Natural killer cell (primary cell): ENCODE results near the gene LAMC1. TPM values are rescaled to one million over a fixed set of nuclear protein-coding genes. Genes with fewer than 3 reads are reported as not detected.

ENCODE experiments used
- ATAC-seq, 3 donors: fragments of 150-1000 bp in 2 of 3; fragments of 200-7000 bp in 1 of 3; cut with Tn5 transposase; 1 replicate in 1 of 3; 2 replicates in 2 of 3; pipeline ENCODE4 v1.10.0; 2021; ENCODE audit warnings: mild to moderate bottlenecking in 2 of 3, moderate library complexity in 2 of 3
- DNase-seq, 2 donors: peaks; one replicate each; pipeline versions ENCODE4 v3.0.0 to v3.0.0-alpha.2; 2013 to 2021; ENCODE audit warnings: mixed read lengths in 1 of 2
- H3K27ac ChIP-seq: one replicate; pipeline ENCODE4 v1.5.1; 2013; ENCODE audit warnings: mild to moderate bottlenecking, low read length
- H3K27me3 ChIP-seq: one replicate; pipeline ENCODE4 v1.6.1; 2013; ENCODE audit warnings: low read length; ENCODE audit not compliant: control insufficient read depth, insufficient read depth
- H3K36me3 ChIP-seq: one replicate; pipeline ENCODE4 v1.6.1; 2013; ENCODE audit warnings: low read length; ENCODE audit not compliant: control insufficient read depth, insufficient read depth
- H3K4me1 ChIP-seq: one replicate; pipeline ENCODE4 v1.6.1; 2013; ENCODE audit warnings: low read length; ENCODE audit not compliant: control insufficient read depth, insufficient read depth
- H3K4me3 ChIP-seq: one replicate; pipeline ENCODE4 v1.5.1; 2013; ENCODE audit warnings: low read length
- H3K9me3 ChIP-seq: one replicate; pipeline ENCODE4 v1.6.1; 2013; ENCODE audit warnings: low read length; ENCODE audit not compliant: control insufficient read depth, insufficient read depth
- H3K27ac Mint-ChIP-seq, 2 donors: one replicate each; pipeline ENCODE4 v1.8.0; 2022; ENCODE audit warnings: mild to moderate bottlenecking in 2 of 2, mixed read lengths in 2 of 2, moderate library complexity in 1 of 2
- H3K27me3 Mint-ChIP-seq, 2 donors: one replicate each; pipeline ENCODE4 v1.8.0; 2022; ENCODE audit warnings: low read depth in 2 of 2, mixed read lengths in 2 of 2
- H3K36me3 Mint-ChIP-seq: one replicate; pipeline ENCODE4 v1.8.0; 2022; ENCODE audit warnings: mixed read lengths
- H3K4me1 Mint-ChIP-seq, 2 donors: one replicate each; pipeline ENCODE4 v1.8.0; 2022; ENCODE audit warnings: mixed read lengths in 2 of 2
- H3K4me3 Mint-ChIP-seq: one replicate; pipeline ENCODE4 v1.8.0; 2022; ENCODE audit warnings: mild to moderate bottlenecking, moderate library complexity, mixed read lengths
- H3K9me3 Mint-ChIP-seq, 2 donors: one replicate each; pipeline ENCODE4 v1.8.0; 2022; ENCODE audit warnings: mixed read lengths in 2 of 2
- CTCF ChIP-seq: fragments of 200-600 bp; IDR thresholded peaks from one replicate; pipeline ENCODE4 v1.8.0; 2022; ENCODE audit warnings: antibody characterized with exemption
- WGBS: methylation state at CpG from one replicate; pipeline ENCODE4 v1.1.7; 2013; ENCODE audit warnings: missing lambda C conversion rate; ENCODE audit not compliant: insufficient coverage; 5-methylcytosine and 5-hydroxymethylcytosine counted together
- intact Hi-C: fragments of 100-400 bp; cut with micrococcal nuclease; formaldehyde crosslinking; loops from one replicate; pipeline ENCODE4 v1.14.2; 2022
- total RNA-seq, 4 donors: library from RNA; stranded (reverse); fragments of 120-200 nt in 1 of 4; gene quantifications; one replicate each; pipeline versions ENCODE4 v1.2.3 to v1.2.4, GENCODE V29; 2013 to 2022

Gene LAMC1
- total RNA-seq, 3 donors from 2014 or later (not counting 1 experiment from before 2014, with no cell fraction given), result 0.33 to 0.66 (median 0.58) TPM

- Histone ChIP-seq H3K27me3 (no peaks in the 10 kb centered on the region), H3K4me3 (no peak overlapping the region), H3K4me1 (no peaks in the 10 kb centered on the region), H3K36me3 (no peaks in the 10 kb centered on the region), H3K9me3 (no peaks in the 10 kb centered on the region), H3K27ac (no peak overlapping the region)
- no peak for ATAC-seq
- no peak for TF ChIP-seq CTCF
- Mint-ChIP-seq H3K27ac (no peak overlapping the region), H3K9me3 (peaks cover 0 to 2% of the 10 kb centered on the region in 2 donors), H3K27me3 (peaks cover 0 to 2% of the 10 kb centered on the region in 2 donors), H3K36me3 (no peaks in the 10 kb centered on the region), H3K4me3 (no peak overlapping the region), H3K4me1 (peaks cover 0 to 7% of the 10 kb centered on the region in 2 donors)
- 95% methylated on average over 1 of the region's 1 CpG for WGBS
- DNase-seq, result no peak
- intact Hi-C loops, result no loop called here
These were observed 28.3 kb downstream of the LAMC1 start for GRCh38 chr1:183051546-183051945.

- no peaks in the 10 kb centered on the region for H3K36me3 Mint-ChIP-seq
- Histone ChIP-seq H3K27ac (no peak overlapping the region), H3K4me3 (no peak overlapping the region), H3K9me3 (no peaks in the 10 kb centered on the region), H3K36me3 (no peaks in the 10 kb centered on the region), H3K4me1 (no peaks in the 10 kb centered on the region), H3K27me3 (no peaks in the 10 kb centered on the region)
- H3K9me3 Mint-ChIP-seq, result peaks cover 0 to 2% of the 10 kb centered on the region in 2 donors
- DNase-seq (no peak), ATAC-seq (no peak)
- H3K4me1 Mint-ChIP-seq, result peaks cover 0 to 7% of the 10 kb centered on the region in 2 donors
- intact Hi-C loops, result no loop called here
- H3K27me3 Mint-ChIP-seq, result peaks cover 0 to 2% of the 10 kb centered on the region in 2 donors
- H3K27ac Mint-ChIP-seq, result no peak overlapping the region
- H3K4me3 Mint-ChIP-seq, result no peak overlapping the region
- no peak for TF ChIP-seq CTCF
- WGBS, result 42% methylated on average over 2 of the region's 5 CpGs
These were observed 29.6 kb downstream of the LAMC1 start for GRCh38 chr1:183052861-183053260.

- Histone ChIP-seq H3K9me3 (no peaks in the 10 kb centered on the region), H3K27ac (no peak overlapping the region), H3K4me1 (no peaks in the 10 kb centered on the region), H3K27me3 (no peaks in the 10 kb centered on the region), H3K36me3 (no peaks in the 10 kb centered on the region), H3K4me3 (no peak overlapping the region)
- no peaks in the 10 kb centered on the region for H3K36me3 Mint-ChIP-seq
- no peaks in the 10 kb centered on the region for H3K9me3 Mint-ChIP-seq
- DNase-seq, result no peak
- H3K27me3 Mint-ChIP-seq, result no peaks in the 10 kb centered on the region
- no peak for TF ChIP-seq CTCF
- ATAC-seq, result no peak
- 51% methylated on average over 2 of the region's 2 CpGs for WGBS
- H3K4me1 Mint-ChIP-seq, result no peaks in the 10 kb centered on the region
- H3K4me3 Mint-ChIP-seq, result no peak overlapping the region
- no peak overlapping the region for H3K27ac Mint-ChIP-seq
- intact Hi-C loops, result no loop called here
These were observed 35.8 kb downstream of the LAMC1 start for GRCh38 chr1:183058851-183059502.

GRCh38 chr1:183061194-183061593 is 38.0 kb downstream of the LAMC1 start:
- Histone ChIP-seq H3K4me3 (no peak overlapping the region), H3K4me1 (no peaks in the 10 kb centered on the region), H3K27ac (no peak overlapping the region), H3K27me3 (no peaks in the 10 kb centered on the region), H3K36me3 (no peaks in the 10 kb centered on the region), H3K9me3 (no peaks in the 10 kb centered on the region)
- Mint-ChIP-seq H3K27ac (no peak overlapping the region), H3K4me1 (no peaks in the 10 kb centered on the region), H3K27me3 (no peaks in the 10 kb centered on the region), H3K9me3 (peaks cover 0 to 2% of the 10 kb centered on the region in 2 donors), H3K36me3 (no peaks in the 10 kb centered on the region), H3K4me3 (no peak overlapping the region)
- TF ChIP-seq CTCF, result no peak
- no peak for ATAC-seq
- DNase-seq, result no peak
- intact Hi-C loops, result no loop called here
